HG03196 (cell line): ENCODE measurements around the gene TCN2.
A peak's percentile ranks its signal among the peaks of the same experiment; 100 is the strongest.
"Not testable (repeated sequence)": the region's sequence is repeated elsewhere in the genome, so short reads cannot be mapped to it uniquely, and the experiment has no call there.

Experiments used
- ATAC-seq: cut with Tn5 transposase; IDR thresholded peaks from one replicate; pipeline ENCODE4 v1.9.1; 2021; ENCODE audit not compliant: unreplicated experiment

TCN2 gene

GRCh38 chr22:30606455-30607299, at the start of gene TCN2:
Gene TCN2, plus strand, starts transcription at chr22:30607174. Its CDS starts 158 bp downstream, at chr22:30607332.
- peak; percentile 63 for ATAC-seq

- no peak for ATAC-seq
Measured at GRCh38 chr22:30557243-30557642, 49.7 kb upstream of the TCN2 start.

GRCh38 chr22:30559889-30560288, 47.1 kb upstream of the TCN2 start:
- ATAC-seq, result no peak

- not testable (repeated sequence) for ATAC-seq
Measured at GRCh38 chr22:30560643-30561202, 46.3 kb upstream of the TCN2 start.

GRCh38 chr22:30561402-30562189, 45.4 kb upstream of the TCN2 start:
- ATAC-seq, result no peak

GRCh38 chr22:30562366-30562765, 44.6 kb upstream of the TCN2 start:
- no peak for ATAC-seq

- ATAC-seq, result no peak
Measured at GRCh38 chr22:30564045-30564760, 42.8 kb upstream of the TCN2 start.

- no peak for ATAC-seq
Measured at GRCh38 chr22:30564761-30565119, 42.2 kb upstream of the TCN2 start.

GRCh38 chr22:30565341-30565740, 41.6 kb upstream of the TCN2 start:
- no peak for ATAC-seq

- no peak for ATAC-seq
Measured at GRCh38 chr22:30566125-30566524, 40.8 kb upstream of the TCN2 start.

GRCh38 chr22:30567277-30567676, 39.7 kb upstream of the TCN2 start:
- not testable (repeated sequence) for ATAC-seq

- no peak for ATAC-seq
Measured at GRCh38 chr22:30568137-30568805, 38.7 kb upstream of the TCN2 start.

GRCh38 chr22:30569674-30570202, 37.2 kb upstream of the TCN2 start:
- ATAC-seq, result no peak

- no peak for ATAC-seq
Measured at GRCh38 chr22:30572210-30572609, 34.8 kb upstream of the TCN2 start.

- no peak for ATAC-seq
Measured at GRCh38 chr22:30572840-30573593, 34.0 kb upstream of the TCN2 start.

- ATAC-seq, result no peak
Measured at GRCh38 chr22:30573594-30574094, 33.3 kb upstream of the TCN2 start.

- ATAC-seq, result no peak
Measured at GRCh38 chr22:30574095-30574981, 32.6 kb upstream of the TCN2 start, which contains the start of gene GAL3ST1. Gene GAL3ST1, minus strand, starts transcription at chr22:30574665. Its CDS starts 17,273 bp downstream, at chr22:30557392.

GRCh38 chr22:30574997-30575671, 31.8 kb upstream of the TCN2 start:
- no peak for ATAC-seq
